ENCODE data around the gene CD300LD. TPM values are rescaled to one million over a fixed set of nuclear protein-coding genes. Genes with fewer than 3 reads are reported as not detected.
"Not testable (repeated sequence)": the region's sequence is repeated elsewhere in the genome, so short reads cannot be mapped to it uniquely, and the experiment has no call there.

Gene CD300LD
- total and polyA plus RNA-seq, 10 of the 15 experiments (the other 5 are each of a cell fraction or from before 2014, with no cell fraction given), result not detected

DNA sequence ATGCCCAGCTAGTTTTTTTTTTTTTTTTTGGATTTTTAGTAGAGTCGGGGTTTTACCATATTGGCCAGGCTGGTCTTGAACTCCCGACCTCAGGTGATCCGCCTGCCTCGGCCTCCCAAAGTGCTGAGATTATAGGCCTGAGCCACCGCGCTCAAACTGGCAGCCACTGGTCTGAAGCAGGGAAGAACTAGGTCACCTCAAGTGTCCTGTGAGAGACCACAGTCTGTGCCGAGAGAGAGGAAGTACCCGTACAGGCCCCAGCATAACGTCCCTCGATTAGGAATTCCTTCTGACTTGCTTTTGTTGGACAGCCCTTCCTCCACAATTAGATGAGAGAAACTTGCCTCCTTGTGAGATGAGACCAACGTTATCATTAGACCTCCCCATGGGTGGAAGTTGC, 45.2 kb upstream of the CD300LD start:
- no peak for ATAC-seq
- Histone ChIP-seq H3K4me2 (ENCODE audit: control insufficient read depth, insufficient read depth) (no peak overlapping the region), H3K79me2 (ENCODE audit: control insufficient read depth, insufficient read depth, low read length) (no peaks in the 10 kb centered on the region), H3K4me1 (ENCODE audit: control insufficient read depth, insufficient read depth, low read length) (peaks cover 45% of the 10 kb centered on the region), H2AFZ (ENCODE audit: control insufficient read depth, low read depth, low read length) (no peak overlapping the region), H3K9me3 (replicated peaks; ENCODE audit: control insufficient read depth, insufficient read depth, low read length) (no peaks in the 10 kb centered on the region), H3K4me3 (no peak overlapping the region), H3K9ac (ENCODE audit: control insufficient read depth, insufficient read depth, low read length) (no peak overlapping the region), H3K27ac (ENCODE audit: control insufficient read depth, insufficient read depth) (no peak overlapping the region), H3K27me3 (replicated peaks in 1 of 2; ENCODE audit: control insufficient read depth in 2 of 2, insufficient read depth in 2 of 2, low read length in 1 of 2) (peaks cover 0 to 2% of the 10 kb centered on the region in 2 experiments; a peak in 2 of 4 replicates), H3K36me3 (ENCODE audit: control insufficient read depth in 2 of 2, insufficient read depth in 2 of 2, low read length in 1 of 2) (no peaks in the 10 kb centered on the region), H4K20me1 (ENCODE audit: control insufficient read depth, insufficient read depth) (no peaks in the 10 kb centered on the region; the same call in 1 of the 2 replicates)
- ChIA-PET SMC1A (ENCODE audit: uncharacterized antibody, unreplicated experiment) (no interaction called here), POLR2A (no interaction called here), RAD21 (ENCODE audit: unreplicated experiment) (no interaction called here), CTCF (interaction anchor here (0.9 kb wide), 1 partner anchor 270 kb away, joined by 3 read pairs; the partner anchor contains the start of gene GPR142)
- in situ Hi-C loops (cut with MboI), result no loop called here
- BruUV-seq (replicated peaks), result no TSS peak
- 40% methylated on average over 10 of the region's 11 CpGs for WGBS (ENCODE audit: insufficient coverage, insufficient replicate concordance, low lambda C conversion rate, missing lambda C conversion rate)
- no peak for FAIRE-seq
- TF ChIP-seq, protein P1, sequence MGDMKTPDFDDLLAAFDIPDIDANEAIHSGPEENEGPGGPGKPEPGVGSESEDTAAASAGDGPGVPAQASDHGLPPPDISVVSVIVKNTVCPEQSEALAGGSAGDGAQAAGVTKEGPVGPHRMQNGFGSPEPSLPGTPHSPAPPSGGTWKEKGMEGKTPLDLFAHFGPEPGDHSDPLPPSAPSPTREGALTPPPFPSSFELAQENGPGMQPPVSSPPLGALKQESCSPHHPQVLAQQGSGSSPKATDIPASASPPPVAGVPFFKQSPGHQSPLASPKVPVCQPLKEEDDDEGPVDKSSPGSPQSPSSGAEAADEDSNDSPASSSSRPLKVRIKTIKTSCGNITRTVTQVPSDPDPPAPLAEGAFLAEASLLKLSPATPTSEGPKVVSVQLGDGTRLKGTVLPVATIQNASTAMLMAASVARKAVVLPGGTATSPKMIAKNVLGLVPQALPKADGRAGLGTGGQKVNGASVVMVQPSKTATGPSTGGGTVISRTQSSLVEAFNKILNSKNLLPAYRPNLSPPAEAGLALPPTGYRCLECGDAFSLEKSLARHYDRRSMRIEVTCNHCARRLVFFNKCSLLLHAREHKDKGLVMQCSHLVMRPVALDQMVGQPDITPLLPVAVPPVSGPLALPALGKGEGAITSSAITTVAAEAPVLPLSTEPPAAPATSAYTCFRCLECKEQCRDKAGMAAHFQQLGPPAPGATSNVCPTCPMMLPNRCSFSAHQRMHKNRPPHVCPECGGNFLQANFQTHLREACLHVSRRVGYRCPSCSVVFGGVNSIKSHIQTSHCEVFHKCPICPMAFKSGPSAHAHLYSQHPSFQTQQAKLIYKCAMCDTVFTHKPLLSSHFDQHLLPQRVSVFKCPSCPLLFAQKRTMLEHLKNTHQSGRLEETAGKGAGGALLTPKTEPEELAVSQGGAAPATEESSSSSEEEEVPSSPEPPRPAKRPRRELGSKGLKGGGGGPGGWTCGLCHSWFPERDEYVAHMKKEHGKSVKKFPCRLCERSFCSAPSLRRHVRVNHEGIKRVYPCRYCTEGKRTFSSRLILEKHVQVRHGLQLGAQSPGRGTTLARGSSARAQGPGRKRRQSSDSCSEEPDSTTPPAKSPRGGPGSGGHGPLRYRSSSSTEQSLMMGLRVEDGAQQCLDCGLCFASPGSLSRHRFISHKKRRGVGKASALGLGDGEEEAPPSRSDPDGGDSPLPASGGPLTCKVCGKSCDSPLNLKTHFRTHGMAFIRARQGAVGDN (IDR thresholded peaks at IDR 0.05), result peak; percentile 47; the same call in 1 of the 2 replicates
- TF ChIP-seq ZBTB4 (CRISPR knock-in tag; IDR thresholded peaks at IDR 0.05), result no peak
- TF ChIP-seq SPI1 (IDR thresholded peaks at IDR 0.05; ENCODE audit: borderline replicate concordance, insufficient read depth, low read depth, low read length), result peak; percentile 40; the same call in 1 of the 2 replicates
- intact Hi-C loops (cut with micrococcal nuclease; ENCODE audit: unreplicated experiment), result no loop called here
- no peak for DNase-seq (ENCODE audit: low read depth, low spot score)

DNA sequence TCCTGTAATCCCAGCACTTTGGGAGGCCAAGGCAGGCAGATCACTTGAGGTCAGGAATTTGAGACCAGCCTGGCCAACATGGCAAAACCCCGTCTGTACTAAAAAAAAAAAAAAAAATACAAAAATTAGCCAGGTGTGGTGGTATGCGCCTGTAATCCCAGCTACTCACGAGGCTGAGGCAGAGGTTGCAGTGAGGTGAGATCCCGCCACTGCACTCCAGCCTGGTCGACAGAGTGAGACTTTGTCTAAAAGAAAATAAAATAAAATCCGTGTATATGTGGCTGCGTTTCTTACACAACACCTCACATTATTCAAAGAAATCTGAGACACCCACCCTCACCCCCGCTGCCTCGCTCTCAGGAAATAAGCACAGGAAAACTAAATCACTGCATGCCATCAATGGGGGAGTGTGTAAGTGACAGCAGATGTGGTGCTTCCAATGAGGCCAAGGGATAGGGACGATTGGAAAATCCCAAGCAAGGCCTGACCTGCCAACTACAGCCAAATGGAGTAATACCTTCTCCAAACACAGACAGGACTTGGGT, 44.5 kb upstream of the CD300LD start:
- POLR2A ChIA-PET; SMC1A ChIA-PET (ENCODE audit: uncharacterized antibody, unreplicated experiment); H3K27ac ChIP-seq (ENCODE audit: control insufficient read depth, insufficient read depth); H3K27me3 ChIP-seq (replicated peaks in 1 of 2; ENCODE audit: control insufficient read depth in 2 of 2, insufficient read depth in 2 of 2, low read length in 1 of 2); H4K20me1 ChIP-seq (ENCODE audit: control insufficient read depth, insufficient read depth); H2AFZ ChIP-seq (ENCODE audit: control insufficient read depth, low read depth, low read length); DNase-seq (ENCODE audit: low read depth, low spot score); RAD21 ChIA-PET (ENCODE audit: unreplicated experiment); CTCF ChIA-PET; in situ Hi-C loops (cut with MboI); H3K4me3 ChIP-seq; BruUV-seq (replicated peaks); H3K9ac ChIP-seq (ENCODE audit: control insufficient read depth, insufficient read depth, low read length); H3K79me2 ChIP-seq (ENCODE audit: control insufficient read depth, insufficient read depth, low read length); H3K9me3 ChIP-seq (replicated peaks; ENCODE audit: control insufficient read depth, insufficient read depth, low read length); intact Hi-C loops (cut with micrococcal nuclease; ENCODE audit: unreplicated experiment); H3K4me2 ChIP-seq (ENCODE audit: control insufficient read depth, insufficient read depth); FAIRE-seq; H3K36me3 ChIP-seq (ENCODE audit: control insufficient read depth in 2 of 2, insufficient read depth in 2 of 2, low read length in 1 of 2); ATAC-seq: not testable (repeated sequence)
- peaks cover 44% of the 10 kb centered on the region for H3K4me1 ChIP-seq (ENCODE audit: control insufficient read depth, insufficient read depth, low read length)
- WGBS (ENCODE audit: insufficient coverage, insufficient replicate concordance, low lambda C conversion rate, missing lambda C conversion rate), result 75% methylated on average over 10 of the region's 10 CpGs

All from GM12878 (cell line).